GM20431 (cell line): ENCODE results near the gene KCNH2.
"Not testable (repeated sequence)": the region's sequence is repeated elsewhere in the genome, so short reads cannot be mapped to it uniquely, and the experiment has no call there.

Source experiments
- in situ Hi-C: fragments of 300-500 bp; cut with MseI, MboI; formaldehyde crosslinking; loops from one replicate; pipeline ENCODE4 v1.15.0; 2020; ENCODE audit warnings: low sequenced_read_pairs; ENCODE audit not compliant: unreplicated experiment

Gene KCNH2

GRCh38 chr7:151012031-151012692, 34.0 kb upstream of the KCNH2 start:
- in situ Hi-C loops: no loop called here

- in situ Hi-C loops: not testable (repeated sequence)
Measured at GRCh38 chr7:151011616-151012015, 33.5 kb upstream of the KCNH2 start.

DNA sequence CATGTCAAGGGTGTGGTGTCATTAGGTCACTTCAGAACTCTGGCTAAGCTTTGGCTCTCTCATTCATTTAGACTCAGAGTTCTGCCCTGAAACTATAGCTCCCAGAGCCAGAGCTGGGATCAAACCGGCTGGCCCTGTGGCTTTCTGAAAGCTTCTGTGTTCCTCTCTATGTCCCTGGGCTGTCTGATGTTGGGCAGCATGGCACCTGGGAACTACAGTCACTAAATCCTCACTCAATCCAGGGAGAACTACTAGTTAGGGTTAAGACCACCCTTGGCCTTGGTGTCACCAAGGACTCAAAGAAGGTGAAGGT, 32.9 kb upstream of the KCNH2 start:
- in situ Hi-C loops: no loop called here

DNA sequence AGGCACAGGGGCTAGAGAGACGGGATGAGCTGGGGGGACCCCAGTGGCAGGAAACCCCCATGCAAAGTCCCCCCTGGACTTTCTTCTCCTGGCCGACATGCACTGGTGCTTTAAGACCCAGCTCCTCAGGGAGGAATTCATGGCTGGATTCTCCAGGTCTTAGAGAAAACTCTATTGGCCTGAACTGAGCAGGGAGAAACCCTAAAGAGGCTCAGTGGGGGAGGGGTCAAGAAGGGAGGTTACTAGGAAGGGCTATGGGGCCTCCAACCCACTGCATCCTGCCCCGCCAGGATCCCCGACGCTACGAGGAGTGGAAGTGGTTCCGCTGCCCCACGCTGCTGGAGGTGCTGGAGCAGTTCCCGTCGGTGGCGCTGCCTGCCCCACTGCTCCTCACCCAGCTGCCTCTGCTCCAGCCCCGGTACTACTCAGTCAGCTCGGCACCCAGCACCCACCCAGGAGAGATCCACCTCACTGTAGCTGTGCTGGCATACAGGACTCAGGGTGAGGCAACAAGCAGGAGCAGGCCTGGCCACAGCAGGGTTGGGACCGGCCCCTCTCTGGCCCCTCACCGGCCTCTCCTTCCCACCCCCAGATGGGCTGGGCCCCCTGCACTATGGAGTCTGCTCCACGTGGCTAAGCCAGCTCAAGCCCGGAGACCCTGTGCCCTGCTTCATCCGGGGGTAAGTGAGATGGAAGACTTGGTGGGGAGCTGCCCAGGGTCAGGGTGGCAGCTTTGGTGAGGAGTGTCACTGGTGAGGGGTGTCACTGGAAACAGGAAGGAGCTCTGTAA, 32.4 kb upstream of the KCNH2 start:
- in situ Hi-C loops: no loop called here

DNA sequence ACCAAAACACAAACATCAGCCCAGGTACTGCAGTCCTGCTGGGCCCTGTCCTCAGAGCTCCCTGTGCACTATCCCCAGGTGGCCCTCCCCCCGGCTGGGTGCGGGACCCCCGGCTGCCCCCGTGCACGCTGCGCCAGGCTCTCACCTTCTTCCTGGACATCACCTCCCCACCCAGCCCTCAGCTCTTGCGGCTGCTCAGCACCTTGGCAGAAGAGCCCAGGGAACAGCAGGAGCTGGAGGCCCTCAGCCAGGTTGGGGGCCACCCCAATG, 31.9 kb upstream of the KCNH2 start:
- in situ Hi-C loops: no loop called here

GRCh38 chr7:151009327-151010036, 31.4 kb upstream of the KCNH2 start:
- in situ Hi-C loops: no loop called here

DNA sequence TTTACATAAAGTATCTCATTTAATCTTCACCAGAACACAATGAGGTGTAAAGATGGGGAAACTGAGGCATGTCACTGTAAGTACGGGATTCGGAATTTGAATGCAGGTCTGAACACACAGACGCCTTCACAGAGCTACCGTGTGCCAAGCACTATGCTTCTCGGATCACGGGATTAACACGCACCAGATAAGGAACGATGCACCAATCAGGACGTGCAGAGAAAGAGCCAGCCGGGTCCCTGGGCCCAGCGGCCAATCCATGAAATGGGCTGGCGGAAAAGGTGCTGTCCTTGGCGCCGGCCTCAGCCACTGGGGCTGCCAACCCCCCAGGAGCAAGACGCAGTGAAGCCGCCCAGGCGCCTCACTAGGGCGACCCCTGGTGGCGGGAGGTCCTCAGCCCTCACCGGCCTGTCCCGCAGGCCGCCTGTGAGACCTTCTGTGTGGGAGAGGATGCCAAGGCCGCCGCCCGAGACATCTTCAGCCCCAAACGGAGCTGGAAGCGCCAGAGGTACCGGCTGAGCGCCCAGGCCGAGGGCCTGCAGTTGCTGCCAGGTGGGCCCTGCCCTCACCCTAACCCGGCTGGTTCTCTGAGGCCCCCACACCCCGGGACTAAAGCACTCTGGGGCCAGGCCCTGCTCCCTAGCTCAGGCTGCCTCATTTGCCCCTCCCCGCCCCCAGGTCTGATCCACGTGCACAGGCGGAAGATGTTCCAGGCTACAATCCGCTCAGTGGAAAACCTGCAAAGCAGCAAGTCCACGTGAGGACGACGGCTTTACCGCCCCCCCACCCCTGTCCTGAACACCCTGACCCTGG, 30.6 kb upstream of the KCNH2 start:
- in situ Hi-C loops: no loop called here

GRCh38 chr7:151008143-151008510, 30.0 kb upstream of the KCNH2 start:
- in situ Hi-C loops: no loop called here

- in situ Hi-C loops: no loop called here
Measured at GRCh38 chr7:151007469-151007898, 29.4 kb upstream of the KCNH2 start.

GRCh38 chr7:151006590-151007300, 28.6 kb upstream of the KCNH2 start:
- in situ Hi-C loops: no loop called here

DNA sequence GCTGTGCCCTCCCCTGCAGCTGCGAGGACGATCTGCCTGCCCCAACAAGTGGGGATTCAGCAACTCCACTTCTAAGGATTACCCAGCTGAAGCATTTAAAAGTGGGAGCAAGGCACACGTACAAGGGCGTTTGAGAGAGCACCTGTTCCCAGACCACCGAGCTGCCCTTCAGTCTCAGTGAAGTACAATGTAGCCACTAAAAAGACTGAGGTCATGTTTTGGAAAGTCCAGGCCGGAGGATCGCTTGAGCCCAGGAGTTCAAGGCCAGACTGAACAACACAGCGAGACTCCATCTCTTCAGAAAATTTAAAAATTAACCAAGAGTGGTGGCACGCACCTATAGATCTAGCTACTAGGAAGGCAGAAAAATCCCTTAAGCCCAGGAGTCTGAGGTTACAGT, 27.4 kb upstream of the KCNH2 start:
- in situ Hi-C loops: no loop called here

- in situ Hi-C loops: no loop called here
Measured at GRCh38 chr7:151003572-151003971, 25.5 kb upstream of the KCNH2 start.

DNA sequence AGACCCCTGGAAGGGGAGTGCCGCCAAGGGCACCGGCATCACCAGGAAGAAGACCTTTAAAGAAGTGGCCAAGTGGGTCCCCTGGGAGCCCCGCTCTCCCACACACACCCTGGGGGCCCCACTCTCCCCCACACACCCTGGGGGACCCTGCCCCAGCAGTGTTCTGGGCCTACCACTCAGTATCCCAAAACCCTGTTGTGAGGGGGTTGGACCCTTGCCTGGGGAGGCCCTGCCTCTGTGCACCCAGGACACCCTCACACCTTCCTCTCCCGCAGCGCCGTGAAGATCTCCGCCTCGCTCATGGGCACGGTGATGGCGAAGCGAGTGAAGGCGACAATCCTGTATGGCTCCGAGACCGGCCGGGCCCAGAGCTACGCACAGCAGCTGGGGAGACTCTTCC, 23.4 kb upstream of the KCNH2 start:
- in situ Hi-C loops: no loop called here

DNA sequence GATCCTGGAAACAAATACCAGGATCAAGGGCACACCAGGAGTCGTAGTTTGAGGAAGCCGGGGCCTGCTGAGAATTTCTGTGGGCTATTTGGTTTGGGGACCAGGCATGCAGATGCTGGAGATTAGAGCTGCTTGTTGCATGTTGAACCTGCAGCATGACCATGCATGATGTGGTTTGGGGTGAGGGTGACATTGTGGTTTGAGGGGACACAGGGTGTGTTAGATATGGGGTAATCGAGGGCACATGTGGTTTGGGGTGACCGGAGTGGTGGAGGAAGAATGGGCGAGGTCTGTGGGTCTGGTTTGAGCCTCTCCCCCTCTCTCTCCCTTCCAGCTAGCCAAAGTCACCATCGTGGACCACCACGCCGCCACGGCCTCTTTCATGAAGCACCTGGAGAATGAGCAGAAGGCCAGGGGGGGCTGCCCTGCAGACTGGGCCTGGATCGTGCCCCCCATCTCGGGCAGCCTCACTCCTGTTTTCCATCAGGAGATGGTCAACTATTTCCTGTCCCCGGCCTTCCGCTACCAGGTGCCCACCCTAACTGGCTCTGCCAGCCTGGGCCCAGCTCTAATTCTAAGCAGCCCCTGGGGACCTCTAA, 22.9 kb upstream of the KCNH2 start:
- in situ Hi-C loops: no loop called here

DNA sequence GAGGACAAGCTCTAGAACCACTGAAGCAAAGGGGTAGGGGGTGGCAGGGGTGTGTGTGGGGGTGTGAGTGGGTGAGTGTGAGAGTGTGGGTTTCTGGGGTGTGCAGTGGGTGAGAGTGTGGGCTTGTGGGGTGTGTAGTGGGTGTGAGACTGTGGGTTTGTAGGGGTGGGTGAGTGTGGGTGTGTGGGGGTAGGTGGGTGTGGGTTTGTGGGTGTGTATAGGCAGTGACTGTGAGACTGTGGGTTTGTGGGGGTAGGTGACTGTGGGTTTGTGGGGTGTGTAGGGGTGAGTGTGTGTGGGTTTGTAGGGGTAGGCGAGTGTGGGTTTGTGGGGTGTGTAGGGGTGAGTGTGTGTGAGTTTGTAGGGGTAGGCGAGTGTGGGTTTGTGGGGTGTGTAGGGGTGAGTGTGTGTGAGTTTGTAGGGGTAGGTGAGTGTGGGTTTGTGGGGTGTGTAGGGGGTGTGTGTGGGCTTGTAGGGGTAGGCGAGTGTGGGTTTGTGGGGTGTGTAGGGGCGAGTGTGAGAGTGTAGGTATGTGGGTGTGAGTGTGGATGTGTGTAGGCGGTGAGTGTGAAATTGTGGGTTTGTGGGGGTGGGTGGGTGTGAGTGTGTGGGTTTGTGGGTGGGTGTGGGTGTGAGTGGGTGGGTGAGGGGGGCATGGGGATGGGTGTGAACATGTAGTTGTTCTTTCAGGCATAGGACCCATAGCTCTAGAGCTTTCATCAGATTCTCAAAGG, 21.5 kb upstream of the KCNH2 start:
- in situ Hi-C loops: loop anchor here (25.0 kb wide), 1 partner anchor 212 kb away; no protein-coding TSS in a partner anchor

DNA sequence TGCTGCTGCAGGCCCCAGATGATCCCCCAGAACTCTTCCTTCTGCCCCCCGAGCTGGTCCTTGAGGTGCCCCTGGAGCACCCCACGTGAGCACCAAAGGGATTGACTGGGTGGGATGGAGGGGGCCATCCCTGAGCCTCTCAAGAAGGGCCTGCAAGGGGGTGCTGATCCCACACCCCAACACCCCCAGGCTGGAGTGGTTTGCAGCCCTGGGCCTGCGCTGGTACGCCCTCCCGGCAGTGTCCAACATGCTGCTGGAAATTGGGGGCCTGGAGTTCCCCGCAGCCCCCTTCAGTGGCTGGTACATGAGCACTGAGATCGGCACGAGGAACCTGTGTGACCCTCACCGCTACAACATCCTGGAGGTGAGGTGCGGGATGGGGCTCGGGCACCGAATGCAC, 20.9 kb upstream of the KCNH2 start:
- in situ Hi-C loops: loop anchor here (25.0 kb wide), 1 partner anchor 212 kb away; no protein-coding TSS in a partner anchor

- in situ Hi-C loops: loop anchor here (25.0 kb wide), 1 partner anchor 211 kb away; no protein-coding TSS in a partner anchor
Measured at GRCh38 chr7:150998341-150998740, 20.2 kb upstream of the KCNH2 start.

DNA sequence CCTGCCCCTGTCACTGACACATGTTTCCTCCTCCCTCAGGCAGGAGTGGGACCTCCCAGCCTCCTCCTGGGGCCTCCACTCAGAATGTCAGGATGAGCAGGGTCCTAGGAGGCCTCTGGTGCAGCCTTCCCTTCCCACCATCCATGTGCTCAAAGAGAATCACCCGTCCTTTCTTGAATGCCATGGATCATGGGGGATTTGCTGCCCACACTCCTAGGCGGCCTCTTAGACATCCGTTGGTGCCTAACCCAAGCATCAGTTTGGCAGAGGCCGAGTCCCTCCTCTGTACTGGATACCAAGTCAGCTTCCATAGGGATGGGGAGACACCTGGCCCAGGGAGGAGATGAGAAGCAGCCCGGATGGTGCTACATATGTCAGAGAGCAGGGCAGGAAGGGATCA, 19.7 kb upstream of the KCNH2 start:
- in situ Hi-C loops: loop anchor here (25.0 kb wide), 1 partner anchor 211 kb away; no protein-coding TSS in a partner anchor

GRCh38 chr7:150997075-150997511, 19.0 kb upstream of the KCNH2 start:
- in situ Hi-C loops: loop anchor here (25.0 kb wide), 1 partner anchor 210 kb away; no protein-coding TSS in a partner anchor
